Activated CD4-positive, alpha-beta T cell treated with anti-CD3 and anti-CD28 coated beads for 24 hours (primary cell): ENCODE measurements around the gene MID1IP1.

Experiments
- DNase-seq, 2 donors: peaks; one replicate each; pipeline ENCODE4 v3.0.0-alpha.2; 2020; ENCODE audit warnings: low read depth in 2 of 2

The MID1IP1 gene

DNA sequence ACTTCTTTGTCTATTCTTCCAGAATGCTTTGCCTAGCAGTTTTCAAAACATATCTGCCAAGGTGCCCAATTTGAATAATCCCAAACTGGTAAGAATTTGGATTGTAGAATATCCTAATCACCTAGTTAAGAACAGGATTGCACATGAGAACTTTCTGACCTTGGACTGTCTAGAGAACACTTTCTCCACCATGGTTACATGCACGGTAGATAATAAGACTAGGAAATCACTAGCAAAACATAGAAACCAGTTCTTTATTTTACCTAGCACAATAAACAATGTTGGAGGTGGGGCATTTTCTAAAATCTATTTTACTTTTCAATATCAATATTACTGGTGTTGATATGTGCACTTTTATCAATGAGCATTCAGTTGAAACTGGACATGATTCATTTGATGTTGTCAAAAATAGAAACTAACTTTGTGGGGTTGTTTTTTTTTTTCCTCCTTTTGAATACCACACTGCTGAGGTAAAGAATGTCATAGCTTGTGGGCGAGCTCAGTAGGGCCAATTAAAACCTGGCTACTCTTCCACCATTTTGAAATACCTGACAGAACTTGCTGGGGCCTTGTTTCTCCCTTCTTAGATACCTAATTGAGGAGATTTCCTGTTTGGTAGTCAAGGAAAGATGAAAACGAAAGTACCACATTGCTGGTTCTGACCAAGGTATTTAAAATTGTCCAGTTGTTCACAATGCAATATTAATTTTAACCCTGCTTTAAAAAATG, 10.4 kb downstream of the MID1IP1 start:
- no peak for DNase-seq

DNA sequence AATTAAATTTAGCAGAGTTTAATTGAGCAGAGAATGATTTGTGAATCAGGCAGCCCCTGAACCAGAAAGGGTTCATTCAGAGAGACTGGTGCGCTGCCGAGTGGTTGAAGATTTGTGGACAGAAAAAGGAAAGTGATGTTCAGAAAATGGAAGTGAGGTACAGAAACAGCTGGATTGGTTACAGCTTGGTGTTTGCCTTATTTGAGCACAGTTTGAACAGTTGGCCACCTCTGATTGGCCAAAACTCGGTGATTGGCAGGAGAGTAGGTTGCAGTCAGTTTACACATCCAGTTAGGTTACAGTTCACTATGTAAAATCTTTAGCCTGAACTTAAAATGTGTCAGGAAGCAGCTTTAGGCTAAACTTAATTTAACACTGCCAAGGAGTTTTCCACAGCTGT, 14.9 kb downstream of the MID1IP1 start:
- no peak for DNase-seq

- DNase-seq: no peak
Measured at GRCh38 chrX:38817004-38817703, 15.9 kb downstream of the MID1IP1 start.

- no peak for DNase-seq
Measured at GRCh38 chrX:38819163-38819562, 17.9 kb downstream of the MID1IP1 start.

- DNase-seq: no peak
Measured at GRCh38 chrX:38819709-38820108, 18.4 kb downstream of the MID1IP1 start.

GRCh38 chrX:38820751-38821150, 19.5 kb downstream of the MID1IP1 start:
- no peak for DNase-seq

DNA sequence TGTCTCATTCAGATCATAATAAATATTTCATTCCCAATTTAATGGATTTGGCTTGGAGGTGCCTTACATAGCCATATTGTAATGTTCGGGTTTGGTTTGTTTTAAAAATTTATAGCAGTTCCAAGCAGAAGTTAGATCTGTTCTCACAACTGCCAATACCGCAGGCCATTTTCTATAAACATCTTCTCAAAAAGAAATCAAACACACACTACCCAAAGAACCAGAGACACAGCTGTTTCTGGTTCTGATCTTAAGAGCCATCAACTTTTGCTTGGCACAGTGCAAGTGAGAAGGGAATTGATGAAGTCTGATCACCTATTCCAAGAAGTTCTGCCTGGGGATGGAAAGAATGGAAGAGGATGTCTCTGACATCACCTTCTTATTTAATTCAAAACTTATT, 22.9 kb downstream of the MID1IP1 start:
- DNase-seq: no peak

- DNase-seq: no peak
Measured at GRCh38 chrX:38831949-38832348, 30.7 kb downstream of the MID1IP1 start.

GRCh38 chrX:38837389-38837788, 36.1 kb downstream of the MID1IP1 start:
- no peak for DNase-seq

DNA sequence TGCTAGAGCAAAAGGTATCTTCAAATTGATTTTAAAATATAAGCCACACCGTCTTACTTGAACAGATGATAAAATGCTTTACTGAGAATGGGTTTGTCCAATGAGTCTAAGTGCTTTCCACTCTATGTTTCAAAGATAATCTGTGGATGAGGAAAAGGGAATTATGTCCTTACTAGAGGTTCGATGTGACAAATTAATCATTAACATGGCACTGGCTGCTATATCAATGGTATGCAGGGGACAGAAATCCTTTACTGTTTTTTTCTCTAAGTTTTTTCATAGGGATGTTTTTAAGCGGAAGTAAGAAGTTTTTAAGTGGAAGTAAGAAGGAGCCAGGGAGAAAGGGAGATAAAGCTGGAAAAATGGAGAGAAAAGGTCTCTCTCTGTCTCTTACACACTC, 38.0 kb downstream of the MID1IP1 start:
- no peak for DNase-seq

- DNase-seq: no peak
Measured at GRCh38 chrX:38839944-38840343, 38.7 kb downstream of the MID1IP1 start.

DNA sequence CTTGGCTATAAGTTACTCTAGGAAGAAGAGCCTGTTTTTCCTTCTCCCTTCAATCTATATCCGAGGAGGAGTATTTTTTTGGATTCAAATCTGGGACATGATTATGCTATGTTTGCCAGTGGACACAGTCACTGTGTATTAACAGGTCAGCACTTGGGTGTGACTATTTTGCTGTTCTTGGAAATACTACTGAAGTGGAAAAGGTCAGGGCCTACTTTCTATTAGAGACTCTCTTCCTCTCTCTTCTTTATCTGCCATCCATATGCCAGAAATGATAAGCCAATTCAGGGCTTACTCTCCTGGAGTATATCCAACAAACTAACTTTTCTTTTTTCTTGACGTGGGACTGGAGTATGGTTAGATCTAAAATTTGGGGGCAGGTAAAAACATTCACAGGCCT, 40.5 kb downstream of the MID1IP1 start:
- no peak for DNase-seq

DNA sequence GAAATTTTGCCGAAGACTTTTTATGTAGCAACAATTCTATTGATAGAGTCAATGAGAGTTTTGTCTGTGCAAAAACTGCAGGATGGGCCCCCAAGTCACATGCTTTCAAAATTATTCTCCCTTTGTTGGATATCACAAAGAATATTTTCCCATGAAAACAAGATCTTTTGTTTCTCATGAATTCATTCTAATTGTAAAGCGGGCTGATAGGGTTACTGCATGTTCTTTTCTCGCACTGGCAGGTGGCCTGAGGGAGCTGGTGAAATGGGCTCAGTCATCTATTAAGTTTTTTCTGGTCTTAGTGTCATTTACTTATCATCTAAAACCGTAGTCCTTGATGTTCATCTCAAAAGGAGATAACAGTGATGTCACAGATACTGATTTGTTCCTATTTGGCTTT, 44.2 kb downstream of the MID1IP1 start:
- no peak for DNase-seq

DNA sequence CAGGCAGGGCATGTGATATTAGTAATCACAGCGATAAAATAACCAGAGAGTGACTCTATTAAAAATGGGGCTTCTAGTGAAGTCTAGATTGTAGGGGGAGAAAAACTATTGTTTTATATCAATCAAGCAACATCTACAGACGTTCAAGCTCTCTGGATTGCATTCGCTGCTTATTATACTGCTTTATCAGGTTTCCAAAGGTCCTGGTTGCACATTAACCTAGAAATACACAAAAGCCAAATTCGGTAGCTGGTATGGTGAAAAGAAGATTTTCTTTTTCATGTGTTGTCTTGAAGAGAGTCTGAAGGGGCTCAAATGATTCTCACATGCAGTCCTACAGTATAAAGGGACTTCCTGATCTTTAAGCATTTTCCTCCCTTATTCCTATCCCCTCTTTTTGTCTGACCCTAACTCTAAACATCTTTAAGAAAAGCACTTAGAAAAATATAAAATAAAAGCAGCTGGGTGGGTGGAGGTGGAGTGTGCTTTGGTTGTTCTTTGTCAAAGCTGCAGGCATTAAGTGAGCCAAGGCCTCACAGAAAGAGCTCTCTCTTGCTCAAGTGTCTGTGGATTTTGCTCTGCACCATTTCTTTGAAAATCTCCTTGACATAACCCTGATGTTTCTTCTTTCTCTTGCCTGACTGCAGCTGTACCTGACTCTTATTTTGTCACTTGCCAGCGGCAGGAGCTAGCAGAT, 46.1 kb downstream of the MID1IP1 start:
- DNase-seq: no peak

DNA sequence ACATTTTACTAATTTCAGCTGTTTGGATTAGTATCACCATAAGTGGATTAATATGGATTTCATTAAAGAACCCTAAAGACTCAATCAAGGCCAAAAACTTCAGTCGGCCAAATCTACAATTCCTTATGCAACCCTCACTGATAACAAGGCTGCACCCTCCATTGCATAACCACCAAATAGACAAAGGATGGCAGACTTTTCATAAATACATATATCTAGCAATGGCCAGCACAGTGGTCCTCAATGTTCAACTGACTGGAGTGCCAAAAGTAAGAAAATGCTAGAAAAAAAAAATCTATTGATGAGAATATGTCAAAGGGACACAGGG, 46.6 kb downstream of the MID1IP1 start:
- no peak for DNase-seq

GRCh38 chrX:38848671-38849455, 47.6 kb downstream of the MID1IP1 start:
- DNase-seq: no peak

DNA sequence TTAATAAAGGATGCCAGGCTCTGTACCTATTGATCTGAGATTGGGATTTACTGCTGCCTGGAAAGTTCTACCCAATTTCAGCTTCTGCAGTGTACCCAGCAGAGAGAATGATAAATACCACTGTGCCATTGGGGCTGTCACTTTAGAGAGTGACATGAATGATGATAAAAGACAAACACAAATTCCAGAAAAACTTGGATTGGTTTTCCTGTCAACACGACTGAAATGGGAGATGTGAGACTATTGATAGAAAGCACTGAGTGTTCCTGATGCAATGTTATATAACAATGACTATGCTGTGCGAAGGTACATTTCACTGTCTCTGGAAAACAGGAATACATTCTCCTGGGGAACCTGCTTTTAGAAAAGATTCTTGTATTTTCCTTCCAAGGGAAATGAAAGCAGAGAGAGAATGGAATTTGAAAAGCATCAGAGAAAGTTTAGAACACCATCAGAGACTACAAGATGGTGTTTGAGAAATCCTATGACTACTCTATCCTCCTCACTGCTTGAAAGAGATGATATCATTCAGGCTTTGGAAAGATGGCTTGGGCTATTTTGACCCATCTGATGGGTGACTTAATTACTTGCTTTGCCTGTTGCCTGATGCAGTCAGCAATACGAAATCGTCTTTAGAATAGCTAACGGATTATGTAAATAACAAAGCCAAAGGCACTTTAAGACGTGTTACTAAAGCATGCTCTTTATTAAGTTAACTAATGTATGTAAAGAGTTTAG, 49.7 kb downstream of the MID1IP1 start:
- no peak for DNase-seq

GRCh38 chrX:38854305-38854704, 53.0 kb downstream of the MID1IP1 start:
- no peak for DNase-seq
